IMR-90 (cell line): ENCODE data around the gene SHROOM3. TPM values are rescaled to one million over a fixed set of nuclear protein-coding genes. Genes with fewer than 3 reads are reported as not detected.

Source experiments
- ATAC-seq: fragments of 200-7000 bp; cut with Tn5 transposase; 2 replicates; pipeline ENCODE4 v1.9.1; 2020; ENCODE audit warnings: low read depth, mild to moderate bottlenecking, moderate library complexity
- BruUV-seq: library from RNA; stranded (reverse); fragments of 400-500 nt; replicated peaks from 2 replicates; lab custom pipeline; 2021; lab: Mats Ljungman, UMichigan
- CTCF ChIA-PET: fragments of 300-600 bp; formaldehyde crosslinking; extraction: SDS; loops from one replicate; lab custom pipeline; 2021; ENCODE audit warnings: antibody characterized with exemption; lab: Yijun Ruan, JAX
- POLR2A ChIA-PET: fragments of 300-600 bp; sonication (Branson Sonifier 250); formaldehyde crosslinking; loops from one replicate; lab custom pipeline; 2022; ENCODE audit warnings: antibody characterized with exemption; ENCODE audit not compliant: unreplicated experiment; lab: Charles Lee
- DNase-seq: peaks from one replicate; pipeline ENCODE4 v3.0.0; 2013
- H2AFZ ChIP-seq: replicated peaks from 2 replicates; pipeline ENCODE3; 2013; ENCODE audit warnings: low read length, mild to moderate bottlenecking; ENCODE audit not compliant: poor library complexity
- H2AK5ac ChIP-seq: 2 replicates; pipeline ENCODE4 v1.6.1; 2013; ENCODE audit warnings: low read depth, low read length, inconsistent platforms
- H2AK9ac ChIP-seq: replicated peaks from 2 replicates; pipeline ENCODE3; 2013; ENCODE audit warnings: mild to moderate bottlenecking, low read depth, low read length, moderate library complexity; ENCODE audit not compliant: poor library complexity
- H2BK120ac ChIP-seq: 2 replicates; pipeline ENCODE4 v1.6.1; 2013; ENCODE audit warnings: low read depth, low read length, inconsistent platforms
- H2BK15ac ChIP-seq: 3 replicates; pipeline ENCODE4 v1.6.1; 2013; ENCODE audit warnings: low read depth, low read length, inconsistent platforms
- H2BK20ac ChIP-seq: 2 replicates; pipeline ENCODE4 v1.6.1; 2013; ENCODE audit warnings: low read depth, mild to moderate bottlenecking, inconsistent platforms, low read length, moderate library complexity
- H2BK5ac ChIP-seq: 2 replicates; pipeline ENCODE4 v1.6.1; 2013; ENCODE audit warnings: mild to moderate bottlenecking, low read depth, low read length, inconsistent platforms; ENCODE audit not compliant: poor library complexity, severe bottlenecking
- H3K14ac ChIP-seq: replicated peaks from 2 replicates; pipeline ENCODE4 v1.6.1; 2013; ENCODE audit warnings: low read depth, low read length, inconsistent platforms
- H3K18ac ChIP-seq: 2 replicates; pipeline ENCODE4 v1.6.1; 2013; ENCODE audit warnings: low read depth, low read length, control low read depth
- H3K23ac ChIP-seq: 2 replicates; pipeline ENCODE4 v1.6.1; 2013; ENCODE audit warnings: low read depth, low read length, inconsistent platforms
- H3K27ac ChIP-seq: 2 replicates; pipeline ENCODE4 v1.5.1; 2013; ENCODE audit warnings: mild to moderate bottlenecking, control low read depth, low read length; ENCODE audit not compliant: insufficient read depth
- H3K27me3 ChIP-seq: 2 replicates; pipeline ENCODE4 v1.6.1; 2013; ENCODE audit warnings: low read length; ENCODE audit not compliant: control insufficient read depth, insufficient read depth
- H3K36me3 ChIP-seq: 2 replicates; pipeline ENCODE4 v1.6.1; 2013; ENCODE audit warnings: low read length, mixed read lengths; ENCODE audit not compliant: control insufficient read depth, insufficient read depth
- H3K4ac ChIP-seq: 2 replicates; pipeline ENCODE4 v1.6.1; 2013; ENCODE audit warnings: low read depth, low read length, inconsistent platforms
- H3K4me1 ChIP-seq: 2 replicates; pipeline ENCODE4 v1.6.1; 2013; ENCODE audit warnings: low read length, mixed read lengths; ENCODE audit not compliant: control insufficient read depth, insufficient read depth
- H3K4me2 ChIP-seq: 2 replicates; pipeline ENCODE4 v1.6.1; 2013; ENCODE audit warnings: low read depth, mild to moderate bottlenecking, control low read depth, low read length, moderate library complexity
- H3K4me3 ChIP-seq: 2 replicates; pipeline ENCODE4 v1.5.1; 2013; ENCODE audit warnings: low read depth, mild to moderate bottlenecking, control low read depth, low read length, moderate library complexity; ENCODE audit not compliant: insufficient read depth
- H3K56ac ChIP-seq: 2 replicates; pipeline ENCODE4 v1.6.1; 2013; ENCODE audit warnings: low read length, inconsistent platforms; ENCODE audit not compliant: insufficient read depth; ENCODE audit errors: extremely low read depth
- H3K79me1 ChIP-seq, 2 experiments: 2 replicates each; pipeline ENCODE4 v1.6.1; 2013; ENCODE audit warnings: low read length in 2 of 2, inconsistent platforms in 1 of 2, low read depth in 1 of 2
- H3K9ac ChIP-seq: 2 replicates; pipeline ENCODE4 v1.6.1; 2013; ENCODE audit warnings: low read depth, low read length, control low read depth
- H3K9me1 ChIP-seq: 2 replicates; pipeline ENCODE4 v1.6.1; 2013; ENCODE audit warnings: low read length, inconsistent platforms; ENCODE audit not compliant: insufficient read depth
- H3K9me3 ChIP-seq: 2 replicates; pipeline ENCODE4 v1.6.1; 2013; ENCODE audit warnings: low read length; ENCODE audit not compliant: control insufficient read depth, insufficient read depth
- H4K20me1 ChIP-seq: 2 replicates; pipeline ENCODE4 v1.6.1; 2013; ENCODE audit warnings: low read length, inconsistent platforms; ENCODE audit not compliant: insufficient read depth
- H4K5ac ChIP-seq: 2 replicates; pipeline ENCODE4 v1.6.1; 2013; ENCODE audit warnings: mild to moderate bottlenecking, low read depth, low read length, control low read depth
- H4K8ac ChIP-seq, 2 experiments: 2 replicates each; pipeline ENCODE4 v1.6.1; 2013; ENCODE audit warnings: low read depth in 2 of 2, low read length in 2 of 2, control low read depth in 1 of 2, inconsistent platforms in 1 of 2
- H4K91ac ChIP-seq: 2 replicates; pipeline ENCODE4 v1.6.1; 2013; ENCODE audit warnings: low read depth, low read length, inconsistent platforms; ENCODE audit not compliant: insufficient read depth
- FOS ChIP-seq: fragments of 150-350 bp; IDR thresholded peaks from 2 replicates; pipeline ENCODE4 v1.6.1; 2016; ENCODE audit warnings: low read depth, low read length
- MAFK ChIP-seq: IDR thresholded peaks from 2 replicates; pipeline ENCODE4 v1.6.1; 2012; ENCODE audit warnings: low read depth, low read length, improper control_type of control experiment
- POLR2A ChIP-seq: IDR thresholded peaks from 2 replicates; pipeline ENCODE4 v1.6.1; 2012; ENCODE audit warnings: mild to moderate bottlenecking, low read depth, low read length
- WGBS, 2 experiments: methylation state at CpG; one replicate each; pipeline versions ENCODE4 v1.1.5 to v1.1.7; 2013; ENCODE audit warnings: missing lambda C conversion rate in 2 of 2; ENCODE audit not compliant: insufficient read length in 1 of 2; ENCODE audit errors: extremely low coverage in 2 of 2; 5-methylcytosine and 5-hydroxymethylcytosine counted together
- dilution Hi-C: fragments of 300-500 bp; cut with HindIII; formaldehyde crosslinking; loops from one replicate; pipeline ENCODE4 v1.14.3; 2018; ENCODE audit warnings: low sequenced_read_pairs; ENCODE audit not compliant: unreplicated experiment
- in situ Hi-C: fragments of 300-500 bp; cut with MboI; formaldehyde crosslinking; loops from 3 replicates; pipeline ENCODE4 v1.14.3; 2019; ENCODE audit warnings: low sequenced_read_pairs, inconsistent platforms, mixed read lengths
- intact Hi-C: fragments of 100-400 bp; cut with micrococcal nuclease; formaldehyde crosslinking; loops from 2 replicates; pipeline ENCODE4 v1.10.0; 2022
- polyA plus RNA-seq, 3 experiments: library from polyadenylated mRNA; depleted of rRNA; stranded (reverse); fragments of >200 nt; gene quantifications; 2 replicates each; pipeline ENCODE4 v1.2.3, GENCODE V29; 2012; ENCODE audit warnings: low replicate concordance in 1 of 3
- total RNA-seq: library from RNA; depleted of rRNA; stranded (reverse); fragments of >200 nt; gene quantifications from 2 replicates; pipeline ENCODE4 v1.2.3, GENCODE V29; 2012

SHROOM3 gene
- total and polyA plus RNA-seq, 2 of the 4 experiments (the other 2 are of a cell fraction): 10.8 to 19.5 TPM

DNA sequence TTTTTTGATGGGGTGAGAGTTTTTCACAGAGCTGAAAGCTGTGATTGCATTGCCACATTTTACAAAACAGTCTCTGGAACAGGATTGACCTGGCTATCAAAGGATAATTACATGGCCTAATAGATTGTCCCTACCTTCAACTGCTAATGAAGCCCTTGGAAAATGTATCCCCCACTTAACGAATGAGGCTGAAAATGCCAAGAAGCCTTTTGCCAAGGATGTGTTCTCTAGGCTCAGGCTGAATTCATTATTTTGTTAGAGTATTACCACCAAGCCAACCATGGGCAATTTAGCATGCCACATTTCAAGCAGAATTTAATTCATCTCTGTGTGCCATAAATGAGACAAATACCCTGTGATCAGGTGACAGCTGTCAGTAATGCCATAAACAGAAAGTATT lies 35.5 kb downstream of the SHROOM3 start:
- no peak overlapping the region for H3K14ac ChIP-seq
- no peak overlapping the region for H2AFZ ChIP-seq
- H2BK5ac ChIP-seq: no peak overlapping the region
- H3K4me2 ChIP-seq: no peak overlapping the region
- in situ Hi-C loops (no loop called here), intact Hi-C loops (no loop called here), dilution Hi-C loops (no loop called here)
- H3K27me3 ChIP-seq: peaks cover 6% of the 10 kb centered on the region; the same call in 1 of the 2 replicates
- no peak overlapping the region for H3K27ac ChIP-seq
- no peak overlapping the region for H2AK5ac ChIP-seq
- no peak overlapping the region for H2AK9ac ChIP-seq
- ChIA-PET POLR2A (no interaction called here), CTCF (no interaction called here)
- no CpG with 5 or more reads among the region's 1 CpG for WGBS, 2 experiments
- H3K23ac ChIP-seq: no peak overlapping the region
- H4K20me1 ChIP-seq: no peaks in the 10 kb centered on the region
- no peak overlapping the region for H2BK120ac ChIP-seq
- no TSS peak for BruUV-seq
- no peak overlapping the region for H4K91ac ChIP-seq
- no peak overlapping the region for H4K5ac ChIP-seq
- no peak overlapping the region for H4K8ac ChIP-seq
- no peak overlapping the region for H2BK15ac ChIP-seq
- H3K79me1 ChIP-seq: no peaks in the 10 kb centered on the region
- H3K9me3 ChIP-seq: no peaks in the 10 kb centered on the region
- ATAC-seq (no peak), DNase-seq (no peak)
- H2BK20ac ChIP-seq: no peak overlapping the region
- no peak overlapping the region for H3K4me3 ChIP-seq
- H3K9ac ChIP-seq: no peak overlapping the region
- H3K36me3 ChIP-seq: no peaks in the 10 kb centered on the region
- H3K9me1 ChIP-seq: no peaks in the 10 kb centered on the region
- H3K4ac ChIP-seq: no peak overlapping the region
- TF ChIP-seq MAFK (no peak), FOS (no peak), POLR2A (no peak)
- no peaks in the 10 kb centered on the region for H3K4me1 ChIP-seq
- H3K18ac ChIP-seq: no peak overlapping the region
- H3K56ac ChIP-seq: no peak overlapping the region
